ENCODE measurements around the gene MAP3K4.

GRCh38 chr6:160972111-160972510 is 19.5 kb upstream of the MAP3K4 start:
- TF ChIP-seq POLR2AphosphoS5 (IDR thresholded peaks at IDR 0.05; ENCODE audit: low read depth, low read length): no peak
- no peak for TF ChIP-seq TAF1 (IDR thresholded peaks at IDR 0.05; ENCODE audit: low read depth, low read length)
- TF ChIP-seq POLR2A (IDR thresholded peaks at IDR 0.05; ENCODE audit: low read depth, low read length): no peak
- TF ChIP-seq SPI1 (IDR thresholded peaks at IDR 0.05; ENCODE audit: low read depth, low read length): no peak
- no peak for TF ChIP-seq PAX5 (IDR thresholded peaks at IDR 0.05; ENCODE audit: insufficient read depth, low read length, severe bottlenecking)
